Tibial artery (tissue), 4 donors: ENCODE data around the gene SIPA1L3.
A peak's percentile ranks its signal among the peaks of the same experiment; 100 is the strongest.

ENCODE experiments used
- DNase-seq, 2 donors: peaks; one replicate each; pipeline ENCODE4 v3.0.0-alpha.2; 2019
- H3K27ac ChIP-seq, 2 donors: fragments of 200-600 bp; sonication (generic) in 1 of 2; 1 replicate in 1 of 2; 2 replicates in 1 of 2; pipeline ENCODE4 v1.5.1; 2018 to 2019; ENCODE audit warnings: mild to moderate bottlenecking in 1 of 2
- H3K27me3 ChIP-seq, 2 donors: fragments of 200-600 bp; sonication (generic) in 1 of 2; one replicate each; pipeline versions ENCODE4 v1.5.1 to v1.6.0; 2016 to 2019
- H3K36me3 ChIP-seq, 3 donors: fragments of 200-600 bp; sonication (generic) in 2 of 3; one replicate each; pipeline ENCODE4 v1.5.1; 2016 to 2019; ENCODE audit warnings: mild to moderate bottlenecking in 2 of 3
- H3K4me1 ChIP-seq, 4 donors: fragments of 200-600 bp; sonication (generic) in 2 of 4; 1 replicate in 3 of 4; 2 replicates in 1 of 4; pipeline ENCODE4 v1.5.1; 2016 to 2019
- H3K4me3 ChIP-seq, 2 donors: fragments of 200-600 bp; sonication (generic) in 1 of 2; 1 replicate in 1 of 2; 2 replicates in 1 of 2; pipeline ENCODE4 v1.5.1; 2018 to 2019; ENCODE audit warnings: mild to moderate bottlenecking in 2 of 2
- H3K9me3 ChIP-seq, 3 donors: fragments of 200-600 bp; sonication (generic) in 1 of 3; one replicate each; pipeline ENCODE4 v1.5.1; 2016 to 2019
- intact Hi-C: fragments of 100-400 bp; cut with DNase I; formaldehyde crosslinking; loops from one replicate; pipeline ENCODE4 v1.15.0; 2023; ENCODE audit warnings: low total_unique reads
- TF ChIP-seq, protein P1 (sequence below), 2 experiments: fragments of 200-600 bp in 1 of 2; fragments of 450-650 bp in 1 of 2; IDR thresholded peaks; one replicate each; pipeline ENCODE4 v1.5.1; 2017 to 2019; ENCODE audit warnings: antibody characterized with exemption in 2 of 2, mild to moderate bottlenecking in 1 of 2, moderate library complexity in 1 of 2

The SIPA1L3 gene

DNA sequence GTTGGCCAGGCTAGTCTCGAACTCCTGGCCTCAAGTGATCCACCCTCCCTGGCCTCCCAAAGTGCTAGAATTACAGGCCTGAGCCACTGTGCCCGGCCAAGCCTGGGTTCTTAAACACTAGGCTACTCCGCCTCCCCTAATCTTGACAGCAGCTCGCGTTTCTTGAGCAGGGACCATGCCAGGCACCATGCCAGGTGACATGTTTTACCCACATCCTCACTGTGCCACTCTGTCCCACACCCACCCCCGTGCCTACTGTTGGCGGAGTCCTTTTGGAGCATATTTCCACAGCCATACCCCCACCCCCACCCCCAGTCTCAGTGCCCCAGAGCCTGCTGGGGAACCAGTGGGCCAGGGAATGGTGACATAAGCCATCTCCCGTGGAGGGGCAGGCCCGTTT is 218.2 kb downstream of the SIPA1L3 start:
- Histone ChIP-seq H3K9me3 (no peaks in the 10 kb centered on the region), H3K36me3 (peaks cover 10 to 40% (median 27%) of the 10 kb centered on the region in 3 donors), H3K4me3 (no peak overlapping the region), H3K27ac (no peak overlapping the region), H3K27me3 (no peaks in the 10 kb centered on the region), H3K4me1 (no peaks in the 10 kb centered on the region)
- intact Hi-C loops, result no loop called here
- TF ChIP-seq, protein P1, sequence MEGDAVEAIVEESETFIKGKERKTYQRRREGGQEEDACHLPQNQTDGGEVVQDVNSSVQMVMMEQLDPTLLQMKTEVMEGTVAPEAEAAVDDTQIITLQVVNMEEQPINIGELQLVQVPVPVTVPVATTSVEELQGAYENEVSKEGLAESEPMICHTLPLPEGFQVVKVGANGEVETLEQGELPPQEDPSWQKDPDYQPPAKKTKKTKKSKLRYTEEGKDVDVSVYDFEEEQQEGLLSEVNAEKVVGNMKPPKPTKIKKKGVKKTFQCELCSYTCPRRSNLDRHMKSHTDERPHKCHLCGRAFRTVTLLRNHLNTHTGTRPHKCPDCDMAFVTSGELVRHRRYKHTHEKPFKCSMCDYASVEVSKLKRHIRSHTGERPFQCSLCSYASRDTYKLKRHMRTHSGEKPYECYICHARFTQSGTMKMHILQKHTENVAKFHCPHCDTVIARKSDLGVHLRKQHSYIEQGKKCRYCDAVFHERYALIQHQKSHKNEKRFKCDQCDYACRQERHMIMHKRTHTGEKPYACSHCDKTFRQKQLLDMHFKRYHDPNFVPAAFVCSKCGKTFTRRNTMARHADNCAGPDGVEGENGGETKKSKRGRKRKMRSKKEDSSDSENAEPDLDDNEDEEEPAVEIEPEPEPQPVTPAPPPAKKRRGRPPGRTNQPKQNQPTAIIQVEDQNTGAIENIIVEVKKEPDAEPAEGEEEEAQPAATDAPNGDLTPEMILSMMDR (IDR thresholded peaks at IDR 0.05), result no peak
- DNase-seq, result no peak

DNA sequence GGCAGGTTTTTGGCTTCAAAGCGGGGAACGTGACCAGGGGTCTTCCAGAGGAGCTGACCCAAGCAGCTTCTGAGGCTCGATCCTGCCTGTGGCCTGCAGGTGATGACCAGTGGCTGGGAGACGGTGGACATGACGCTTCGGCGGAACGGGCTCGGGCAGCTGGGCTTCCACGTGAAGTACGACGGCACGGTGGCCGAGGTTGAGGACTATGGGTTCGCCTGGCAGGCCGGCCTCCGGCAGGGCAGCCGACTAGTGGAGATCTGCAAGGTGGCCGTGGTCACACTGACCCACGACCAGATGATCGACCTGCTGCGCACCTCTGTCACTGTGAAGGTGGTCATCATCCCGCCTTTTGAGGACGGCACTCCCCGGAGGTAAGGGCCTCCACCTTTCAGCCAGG is 223.4 kb downstream of the SIPA1L3 start:
- Histone ChIP-seq H3K4me1 (no peaks in the 10 kb centered on the region), H3K27me3 (no peaks in the 10 kb centered on the region), H3K4me3 (no peak overlapping the region), H3K9me3 (no peaks in the 10 kb centered on the region), H3K36me3 (peaks cover 0 to 45% (median 8%) of the 10 kb centered on the region in 3 donors), H3K27ac (no peak overlapping the region)
- TF ChIP-seq, protein P1 (IDR thresholded peaks at IDR 0.05), result no peak
- intact Hi-C loops, result no loop called here
- no peak for DNase-seq

DNA sequence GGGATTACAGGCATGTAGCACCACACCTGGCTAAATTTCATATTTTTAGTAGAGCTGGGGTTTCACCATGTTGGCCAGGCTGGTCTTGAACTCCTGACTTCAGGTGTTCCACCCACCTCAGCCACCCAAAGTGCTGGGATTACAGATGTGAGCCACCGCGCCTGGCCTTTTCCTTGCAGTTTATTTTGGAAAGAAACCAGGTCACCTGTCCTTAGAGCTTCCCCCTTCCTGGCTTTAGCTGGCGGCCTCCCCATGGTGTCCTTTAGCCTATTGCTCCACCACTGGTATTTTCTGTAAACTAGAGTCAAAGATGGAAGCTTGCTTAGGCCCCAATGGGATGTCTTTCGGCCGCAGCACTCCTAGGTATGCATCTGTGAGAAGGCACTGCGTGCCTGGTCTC is 225.8 kb downstream of the SIPA1L3 start:
- Histone ChIP-seq H3K4me3 (no peak overlapping the region), H3K4me1 (no peaks in the 10 kb centered on the region), H3K9me3 (no peaks in the 10 kb centered on the region), H3K27me3 (no peaks in the 10 kb centered on the region), H3K27ac (no peak overlapping the region), H3K36me3 (peaks cover 0 to 36% (median 8%) of the 10 kb centered on the region in 3 donors)
- no peak for DNase-seq
- intact Hi-C loops, result no loop called here
- TF ChIP-seq, protein P1 (IDR thresholded peaks at IDR 0.05), result no peak

DNA sequence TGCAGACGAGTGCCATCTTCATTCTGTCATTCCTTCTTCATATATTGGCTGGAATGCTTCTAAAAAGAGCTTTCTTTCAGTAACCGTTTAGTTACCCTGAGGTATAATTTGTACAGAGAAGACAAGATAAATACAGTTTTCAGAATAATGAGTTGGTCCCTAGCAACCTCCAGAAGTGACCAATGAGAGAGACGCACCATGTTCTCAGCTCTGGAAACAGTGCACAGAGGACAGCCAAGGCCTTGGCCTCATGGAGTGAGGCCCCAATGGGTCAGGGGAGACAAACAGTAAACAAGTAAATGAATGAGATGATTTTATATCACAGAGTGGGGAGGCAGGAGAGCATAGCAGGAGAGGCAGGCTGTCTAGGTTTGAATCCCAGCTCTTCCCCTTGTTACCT is 226.3 kb downstream of the SIPA1L3 start:
- Histone ChIP-seq H3K9me3 (no peaks in the 10 kb centered on the region), H3K4me3 (no peak overlapping the region), H3K4me1 (no peaks in the 10 kb centered on the region), H3K27ac (no peak overlapping the region), H3K27me3 (no peaks in the 10 kb centered on the region), H3K36me3 (peaks cover 0 to 36% (median 8%) of the 10 kb centered on the region in 3 donors)
- TF ChIP-seq, protein P1 (IDR thresholded peaks at IDR 0.05), result no peak
- no peak for DNase-seq
- intact Hi-C loops, result no loop called here

DNA sequence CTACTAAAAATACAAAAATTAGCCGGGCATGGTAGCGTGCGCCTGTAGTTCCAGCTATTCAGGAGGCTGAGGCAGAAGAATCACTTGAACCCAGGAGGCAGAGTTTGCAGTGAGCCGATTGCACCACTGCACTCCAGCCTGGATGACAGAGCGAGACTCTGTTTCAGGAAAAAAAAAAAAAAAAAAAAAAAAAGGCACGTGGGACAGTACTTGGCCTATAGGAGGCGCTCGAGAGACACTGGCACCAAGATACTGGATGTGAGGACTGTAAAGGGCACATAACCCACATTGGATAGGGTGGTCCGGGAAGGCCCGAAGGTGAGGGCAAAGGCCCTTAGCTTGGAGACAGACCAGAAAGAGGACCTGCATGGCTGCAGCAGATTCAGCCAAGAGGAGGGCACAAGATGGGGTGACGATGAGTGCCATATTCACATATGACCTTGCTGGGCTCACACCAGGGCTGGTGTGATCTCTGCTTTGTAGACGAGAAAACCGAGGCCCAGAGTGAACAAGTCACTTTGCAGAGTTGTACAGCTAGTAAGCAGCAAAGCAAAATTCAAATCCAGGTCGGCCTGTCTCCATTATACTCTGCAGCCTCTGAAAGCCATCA is 227.6 kb downstream of the SIPA1L3 start:
- Histone ChIP-seq H3K36me3 (peaks cover 0 to 41% (median 8%) of the 10 kb centered on the region in 3 donors), H3K27ac (no peak overlapping the region), H3K4me3 (no peak overlapping the region), H3K9me3 (no peaks in the 10 kb centered on the region), H3K27me3 (no peaks in the 10 kb centered on the region), H3K4me1 (no peaks in the 10 kb centered on the region)
- no peak for DNase-seq
- TF ChIP-seq, protein P1 (IDR thresholded peaks at IDR 0.05), result peak in 1 of 2 experiments; percentile 18
- intact Hi-C loops, result no loop called here
